GM19438 (cell line): ENCODE measurements around the gene SMPX.

Source experiments
- ATAC-seq: cut with Tn5 transposase; IDR thresholded peaks from one replicate; pipeline ENCODE4 v1.9.1; 2021; ENCODE audit warnings: low read depth; ENCODE audit not compliant: unreplicated experiment

The SMPX gene

DNA sequence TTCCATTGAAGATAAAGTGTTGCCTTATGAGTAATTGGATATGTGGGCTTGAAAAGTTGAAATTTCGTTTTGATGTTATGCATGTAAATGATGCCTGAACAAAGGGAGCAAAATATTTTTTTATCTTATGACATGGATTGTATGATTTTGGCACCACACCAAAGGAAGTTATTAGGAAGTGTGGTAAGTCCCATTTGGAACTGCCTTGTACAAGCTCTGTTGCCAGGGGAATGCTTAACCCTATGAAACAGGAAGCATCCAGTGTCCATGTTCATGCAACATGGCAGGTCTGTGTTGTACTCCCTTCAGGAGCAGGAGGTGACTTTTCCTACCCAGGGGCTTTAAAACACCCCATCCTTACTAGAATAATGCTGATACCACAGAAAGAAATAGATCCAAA lies 13.2 kb downstream of the SMPX start:
- no peak for ATAC-seq

DNA sequence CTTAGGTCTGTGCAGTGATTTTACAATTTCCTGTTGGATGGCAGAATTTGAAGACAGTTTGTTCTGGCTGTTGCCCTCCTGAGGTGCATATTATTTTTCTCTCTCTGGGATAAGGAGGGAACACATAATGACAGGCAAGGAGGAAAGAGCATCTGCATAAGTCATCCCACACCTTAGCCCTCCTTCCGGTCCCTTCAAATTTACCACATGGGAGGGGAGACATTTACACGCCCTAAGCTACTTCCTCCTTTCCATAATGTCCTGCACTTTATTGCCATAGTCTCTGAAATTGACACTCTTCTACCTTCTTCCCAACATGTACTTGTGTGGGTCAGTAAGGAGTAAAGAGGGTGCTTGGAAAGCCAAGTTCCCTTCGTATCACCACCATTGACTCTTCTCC lies 13.9 kb downstream of the SMPX start:
- no peak for ATAC-seq

- ATAC-seq: no peak
Measured at GRCh38 chrX:21741869-21742701, 15.8 kb downstream of the SMPX start.

DNA sequence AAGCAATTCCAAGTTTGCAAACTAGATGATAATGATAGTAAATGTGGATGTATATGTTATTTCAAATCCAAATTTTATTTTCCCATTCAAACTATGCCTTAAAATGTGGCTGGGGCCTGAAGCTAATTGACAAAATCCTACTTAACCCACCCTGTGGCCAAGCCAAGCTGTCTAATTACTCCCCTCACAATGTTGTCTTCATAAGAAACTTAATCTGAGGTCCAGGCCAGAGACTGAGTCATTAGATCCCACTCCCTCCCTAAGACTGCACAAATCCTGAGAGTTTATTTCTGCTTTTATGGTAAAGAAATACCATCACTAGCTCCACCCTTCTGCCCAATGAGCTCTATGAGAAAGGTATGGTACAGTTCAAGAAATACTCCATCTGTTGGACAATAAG lies 16.6 kb downstream of the SMPX start:
- no peak for ATAC-seq

GRCh38 chrX:21740329-21741274 lies 17.3 kb downstream of the SMPX start:
- no peak for ATAC-seq

- ATAC-seq: no peak
Measured at GRCh38 chrX:21738950-21739287, 19.0 kb downstream of the SMPX start.

GRCh38 chrX:21738210-21738949 lies 19.5 kb downstream of the SMPX start:
- ATAC-seq: no peak

DNA sequence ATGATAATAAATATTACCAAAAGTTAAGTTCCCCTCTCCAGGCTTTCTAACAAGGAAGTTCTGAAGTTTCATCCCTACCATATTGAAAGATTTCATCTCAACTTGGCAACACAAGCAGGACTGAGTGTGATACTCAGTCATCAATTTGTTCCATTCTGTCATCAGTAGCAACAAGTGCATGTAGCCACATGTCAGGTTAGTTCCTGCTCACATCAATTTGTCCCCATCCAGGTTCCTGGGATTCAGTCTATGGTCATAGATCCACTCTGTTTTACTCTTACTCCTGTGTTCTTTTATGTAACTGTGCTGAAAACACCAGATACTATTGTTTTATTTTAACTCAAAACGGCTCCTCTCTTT lies 22.2 kb downstream of the SMPX start:
- no peak for ATAC-seq

DNA sequence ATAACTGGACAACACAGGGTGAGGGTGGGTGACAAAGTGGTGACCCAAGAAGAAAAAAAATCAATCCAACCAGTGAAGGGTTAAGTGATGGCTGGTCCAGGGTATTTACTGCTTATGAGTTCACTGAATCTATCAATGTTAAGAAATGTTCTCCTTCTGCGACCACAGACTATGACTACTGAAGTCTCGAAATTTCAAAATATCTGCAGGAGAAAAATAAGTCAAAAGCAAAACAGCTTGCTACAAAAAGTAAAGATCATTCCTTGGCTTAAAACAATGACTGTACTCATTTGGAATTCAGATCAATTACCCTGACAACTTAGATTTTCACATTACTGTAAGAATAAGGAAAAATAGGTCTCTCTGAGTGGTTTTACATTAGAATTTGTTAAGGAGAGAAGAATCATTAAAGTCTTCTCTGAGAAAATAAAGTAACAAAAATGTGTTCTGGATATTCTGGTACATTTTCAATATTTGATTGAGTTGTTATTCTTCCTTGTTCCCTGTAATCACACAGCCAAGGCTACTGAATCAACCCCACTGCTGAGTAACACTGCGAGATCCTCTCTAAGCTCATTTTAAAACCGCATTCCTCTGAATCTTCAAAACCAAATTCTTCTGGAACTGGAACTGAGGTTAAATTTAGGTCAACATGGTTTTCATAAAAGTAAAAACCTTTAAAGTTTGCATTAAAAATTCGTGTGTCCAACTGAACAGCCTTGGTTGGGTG lies 22.7 kb downstream of the SMPX start:
- ATAC-seq: no peak

- ATAC-seq: no peak
Measured at GRCh38 chrX:21734175-21734574, 23.7 kb downstream of the SMPX start.

DNA sequence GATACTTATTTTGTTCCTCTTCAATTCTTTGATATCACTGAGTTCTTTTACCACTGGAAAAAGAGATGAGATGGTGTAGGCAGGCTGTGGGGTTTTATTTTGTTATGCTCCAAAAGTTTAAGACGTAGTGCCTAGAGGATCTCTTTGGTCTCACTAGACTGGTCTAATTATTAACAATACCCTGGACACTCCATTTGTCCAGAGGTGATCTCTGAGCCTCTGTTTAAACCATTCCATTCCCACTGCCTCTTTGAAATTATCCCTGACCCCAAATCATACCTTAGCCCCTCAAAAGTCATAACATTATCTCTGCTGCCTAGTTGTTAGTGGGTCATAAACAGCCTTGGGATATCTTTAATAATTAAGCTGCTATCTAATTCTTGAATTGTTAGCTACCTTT lies 24.2 kb downstream of the SMPX start:
- ATAC-seq: no peak

- no peak for ATAC-seq
Measured at GRCh38 chrX:21730026-21730425, 27.9 kb downstream of the SMPX start.

DNA sequence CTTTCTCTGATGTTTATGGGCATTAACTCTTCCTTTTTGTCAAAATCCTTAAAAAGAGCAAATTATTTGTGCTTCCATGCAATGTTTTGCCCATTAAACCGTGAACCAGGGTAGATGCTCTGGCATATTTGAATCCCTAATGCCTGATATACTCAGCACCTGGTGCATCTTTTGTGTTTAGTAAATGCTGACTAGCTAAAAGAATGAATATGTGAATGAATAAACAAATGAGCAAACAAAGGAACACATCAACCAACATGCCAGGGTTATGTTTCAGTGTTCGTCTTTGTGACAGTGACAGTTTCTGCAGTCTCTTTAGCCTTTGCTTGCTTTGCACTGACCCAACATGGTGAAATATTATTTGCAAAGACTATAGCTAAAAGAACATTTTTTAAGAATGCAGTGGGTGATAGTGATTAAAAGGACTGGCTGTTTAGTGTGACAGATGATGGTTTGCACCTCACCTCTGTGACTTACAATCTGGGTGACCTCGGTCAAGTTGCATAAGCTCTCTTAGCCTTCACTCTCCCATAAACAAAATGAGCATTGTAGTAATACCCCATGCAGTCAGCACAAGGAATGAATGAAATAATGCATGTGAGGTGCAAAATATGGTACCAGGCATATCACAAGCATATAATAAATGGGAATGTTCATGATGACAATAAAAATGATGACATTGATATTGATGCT lies 29.5 kb downstream of the SMPX start:
- no peak for ATAC-seq

DNA sequence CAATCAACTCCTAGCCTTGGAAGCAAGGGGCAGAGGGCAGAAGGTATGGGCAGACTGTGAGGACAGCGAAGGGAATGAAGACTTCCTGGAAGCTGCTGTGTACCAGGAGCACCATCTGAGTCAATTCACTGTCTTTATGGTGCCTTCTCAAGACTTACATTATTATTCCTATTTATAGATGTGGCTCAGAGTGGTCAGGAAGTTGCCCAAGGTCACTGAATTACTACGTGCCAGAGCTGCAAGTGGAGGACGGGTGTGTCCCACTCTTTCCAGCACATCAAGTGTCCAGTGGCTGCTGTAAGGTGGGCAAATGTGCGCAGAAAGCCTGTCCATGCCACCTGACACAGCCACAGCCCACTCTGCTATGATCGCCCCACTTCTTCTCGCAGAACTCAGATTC lies 32.0 kb downstream of the SMPX start:
- ATAC-seq: no peak

GRCh38 chrX:21725496-21725895 lies 32.4 kb downstream of the SMPX start:
- ATAC-seq: no peak

DNA sequence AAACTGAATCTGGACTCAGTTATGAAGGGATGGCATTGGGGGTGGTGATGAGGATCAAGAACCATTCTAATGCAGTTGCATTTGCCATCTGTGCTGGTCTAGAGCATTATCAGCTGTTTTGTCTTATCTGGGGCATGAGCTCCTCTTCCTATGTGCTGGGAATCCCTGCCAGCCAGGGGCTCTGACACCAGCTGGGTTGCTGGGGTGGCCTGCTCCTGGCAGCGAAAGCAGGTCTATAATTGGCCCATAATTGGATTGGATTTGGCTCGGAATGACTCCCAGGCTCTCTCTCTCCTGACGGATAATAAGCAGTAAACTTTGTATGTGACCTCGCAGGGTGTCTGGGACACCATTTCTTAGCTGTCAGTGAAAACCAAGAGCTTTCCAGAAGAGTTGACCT lies 34.1 kb downstream of the SMPX start:
- ATAC-seq: no peak

- ATAC-seq: no peak
Measured at GRCh38 chrX:21723084-21723483, 34.8 kb downstream of the SMPX start.

- ATAC-seq: no peak
Measured at GRCh38 chrX:21721195-21721594, 36.7 kb downstream of the SMPX start.

- ATAC-seq: no peak
Measured at GRCh38 chrX:21718575-21718974, 39.3 kb downstream of the SMPX start.

DNA sequence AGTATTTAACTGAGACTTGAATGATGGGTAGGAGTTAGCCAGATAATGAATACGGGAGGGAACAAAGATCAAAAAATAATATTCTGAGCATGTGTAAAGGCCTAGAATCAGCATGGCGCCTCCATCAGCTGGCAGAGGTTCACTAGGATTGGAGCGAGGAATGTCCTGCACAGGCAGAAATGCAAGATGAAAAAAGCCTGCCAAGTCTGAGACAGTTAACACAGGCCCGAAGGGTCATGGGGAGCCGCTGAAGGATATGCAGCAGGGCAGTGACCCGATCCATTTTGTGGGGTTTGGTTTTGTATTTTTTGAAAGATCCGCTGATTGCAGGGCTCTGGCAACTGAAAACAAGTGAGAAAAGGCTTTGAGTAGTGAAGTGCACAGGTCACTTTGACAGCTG lies 40.1 kb downstream of the SMPX start:
- no peak for ATAC-seq
